ENCODE data around the gene IMMP2L. TPM values are rescaled to one million over a fixed set of nuclear protein-coding genes. Genes with fewer than 3 reads are reported as not detected.

IMMP2L gene
- total and polyA plus RNA-seq, 2 of the 13 experiments (the other 11 are each of a cell fraction or from before 2014, with no cell fraction given), result 7.8 to 16.9 TPM

DNA sequence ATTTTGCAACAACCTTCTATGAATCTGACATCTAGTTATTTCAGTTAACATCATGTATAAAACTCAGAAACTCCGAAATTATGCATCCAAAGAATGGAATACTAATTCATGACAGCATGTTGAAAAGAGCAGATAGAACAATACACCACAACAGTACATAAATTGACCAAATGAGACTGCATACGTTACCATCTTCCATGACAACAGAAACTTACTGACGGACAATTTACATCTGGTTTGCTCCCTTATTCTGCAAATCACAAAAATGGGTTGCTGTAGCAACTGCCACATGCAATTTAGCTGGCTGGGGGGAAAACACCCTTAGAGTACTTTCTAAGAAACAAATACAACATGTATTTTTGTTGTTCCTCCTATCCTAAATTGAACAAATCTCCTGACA lies 457.0 kb downstream of the IMMP2L start:
- BruUV-seq (replicated peaks), result no TSS peak
- ChIA-PET CTCF (ENCODE audit: low intra/inter-chr PET ratio, low total read pairs) (no interaction called here), POLR2A (no interaction called here)
- no peak for DNase-seq (ENCODE audit: low spot score)
- Histone ChIP-seq H3K9me3 (ENCODE audit: low read length) (no peaks in the 10 kb centered on the region), H3K4me2 (ENCODE audit: low read depth, low read length) (no peak overlapping the region), H3K36me3 (replicated peaks in 1 of 2; ENCODE audit: control insufficient read depth in 1 of 2, insufficient read depth in 2 of 2, low read length in 2 of 2) (no peaks in the 10 kb centered on the region), H3K4me1 (ENCODE audit: insufficient read depth, low read length) (no peaks in the 10 kb centered on the region), H3K27ac (ENCODE audit: extremely low read length, insufficient read depth, low read length) (no peak overlapping the region), H3K79me2 (ENCODE audit: insufficient read depth, low read length) (no peaks in the 10 kb centered on the region), H2AFZ (ENCODE audit: low read length) (no peak overlapping the region), H3K27me3 (ENCODE audit: control insufficient read depth in 1 of 2, insufficient read depth in 2 of 2, low read length in 2 of 2) (no peaks in the 10 kb centered on the region), H3K4me3 (replicated peaks in 1 of 3; ENCODE audit: insufficient read depth in 1 of 3, low read depth in 2 of 3, low read length in 3 of 3) (no peak overlapping the region), H4K20me1 (ENCODE audit: insufficient read depth, low read length) (no peaks in the 10 kb centered on the region), H3K9ac (ENCODE audit: insufficient read depth, low read depth, low read length) (no peak overlapping the region)
- WGBS (ENCODE audit: low lambda C conversion rate), result 70% methylated on average over 3 of the region's 3 CpGs
- in situ Hi-C loops (cut with HindIII; ENCODE audit: extremely low pct_ligation_motif_present, low pct_unique_long_range_greater_than_20kb) (no loop called here), intact Hi-C loops (cut with micrococcal nuclease; ENCODE audit: unreplicated experiment) (no loop called here)
- no peak for ATAC-seq
- no peak for FAIRE-seq
- TF ChIP-seq, protein P1, sequence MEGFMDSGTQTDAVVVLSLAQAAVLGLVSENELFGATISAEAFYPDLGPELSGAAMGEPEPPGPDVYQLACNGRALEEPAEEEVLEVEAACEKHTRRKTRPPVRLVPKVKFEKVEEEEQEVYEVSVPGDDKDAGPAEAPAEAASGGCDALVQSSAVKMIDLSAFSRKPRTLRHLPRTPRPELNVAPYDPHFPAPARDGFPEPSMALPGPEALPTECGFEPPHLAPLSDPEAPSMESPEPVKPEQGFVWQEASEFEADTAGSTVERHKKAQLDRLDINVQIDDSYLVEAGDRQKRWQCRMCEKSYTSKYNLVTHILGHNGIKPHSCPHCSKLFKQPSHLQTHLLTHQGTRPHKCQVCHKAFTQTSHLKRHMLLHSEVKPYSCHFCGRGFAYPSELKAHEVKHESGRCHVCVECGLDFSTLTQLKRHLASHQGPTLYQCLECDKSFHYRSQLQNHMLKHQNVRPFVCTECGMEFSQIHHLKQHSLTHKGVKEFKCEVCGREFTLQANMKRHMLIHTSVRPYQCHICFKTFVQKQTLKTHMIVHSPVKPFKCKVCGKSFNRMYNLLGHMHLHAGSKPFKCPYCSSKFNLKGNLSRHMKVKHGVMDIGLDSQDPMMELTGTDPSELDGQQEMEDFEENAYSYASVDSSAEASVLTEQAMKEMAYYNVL (CRISPR knock-in tag; IDR thresholded peaks at IDR 0.05; ENCODE audit: borderline replicate concordance), result no peak
- TF ChIP-seq, protein P2, sequence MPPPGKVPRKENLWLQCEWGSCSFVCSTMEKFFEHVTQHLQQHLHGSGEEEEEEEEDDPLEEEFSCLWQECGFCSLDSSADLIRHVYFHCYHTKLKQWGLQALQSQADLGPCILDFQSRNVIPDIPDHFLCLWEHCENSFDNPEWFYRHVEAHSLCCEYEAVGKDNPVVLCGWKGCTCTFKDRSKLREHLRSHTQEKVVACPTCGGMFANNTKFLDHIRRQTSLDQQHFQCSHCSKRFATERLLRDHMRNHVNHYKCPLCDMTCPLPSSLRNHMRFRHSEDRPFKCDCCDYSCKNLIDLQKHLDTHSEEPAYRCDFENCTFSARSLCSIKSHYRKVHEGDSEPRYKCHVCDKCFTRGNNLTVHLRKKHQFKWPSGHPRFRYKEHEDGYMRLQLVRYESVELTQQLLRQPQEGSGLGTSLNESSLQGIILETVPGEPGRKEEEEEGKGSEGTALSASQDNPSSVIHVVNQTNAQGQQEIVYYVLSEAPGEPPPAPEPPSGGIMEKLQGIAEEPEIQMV (CRISPR knock-in tag; IDR thresholded peaks at IDR 0.05; ENCODE audit: low read depth), result no peak
- TF ChIP-seq RAD51 (IDR thresholded peaks at IDR 0.05; ENCODE audit: borderline replicate concordance) (no peak), ZNF282 (IDR thresholded peaks at IDR 0.05; ENCODE audit: partially characterized antibody) (no peak), AKAP8 (CRISPR knock-in tag; IDR thresholded peaks at IDR 0.05) (no peak), SCMH1 (CRISPR knock-in tag; IDR thresholded peaks at IDR 0.05; ENCODE audit: borderline replicate concordance) (no peak), ZFP62 (CRISPR knock-in tag; IDR thresholded peaks at IDR 0.05) (no peak), FOSL2 (CRISPR knock-in tag; IDR thresholded peaks at IDR 0.05) (no peak), SMAD3 (CRISPR knock-in tag; IDR thresholded peaks at IDR 0.05) (no peak), AGO1 (IDR thresholded peaks at IDR 0.05; ENCODE audit: low read depth, low read length, poor library complexity, severe bottlenecking) (no peak), CCAR2 (optimal IDR thresholded peaks at IDR 0.05; ENCODE audit: low read depth, low read length) (no peak), ZNF468 (CRISPR knock-in tag; IDR thresholded peaks at IDR 0.05) (no peak)
- TF ChIP-seq, protein P3, sequence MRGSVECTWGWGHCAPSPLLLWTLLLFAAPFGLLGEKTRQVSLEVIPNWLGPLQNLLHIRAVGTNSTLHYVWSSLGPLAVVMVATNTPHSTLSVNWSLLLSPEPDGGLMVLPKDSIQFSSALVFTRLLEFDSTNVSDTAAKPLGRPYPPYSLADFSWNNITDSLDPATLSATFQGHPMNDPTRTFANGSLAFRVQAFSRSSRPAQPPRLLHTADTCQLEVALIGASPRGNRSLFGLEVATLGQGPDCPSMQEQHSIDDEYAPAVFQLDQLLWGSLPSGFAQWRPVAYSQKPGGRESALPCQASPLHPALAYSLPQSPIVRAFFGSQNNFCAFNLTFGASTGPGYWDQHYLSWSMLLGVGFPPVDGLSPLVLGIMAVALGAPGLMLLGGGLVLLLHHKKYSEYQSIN (CRISPR knock-in tag; IDR thresholded peaks at IDR 0.05; ENCODE audit: borderline replicate concordance), result no peak
- TF ChIP-seq, protein P4, sequence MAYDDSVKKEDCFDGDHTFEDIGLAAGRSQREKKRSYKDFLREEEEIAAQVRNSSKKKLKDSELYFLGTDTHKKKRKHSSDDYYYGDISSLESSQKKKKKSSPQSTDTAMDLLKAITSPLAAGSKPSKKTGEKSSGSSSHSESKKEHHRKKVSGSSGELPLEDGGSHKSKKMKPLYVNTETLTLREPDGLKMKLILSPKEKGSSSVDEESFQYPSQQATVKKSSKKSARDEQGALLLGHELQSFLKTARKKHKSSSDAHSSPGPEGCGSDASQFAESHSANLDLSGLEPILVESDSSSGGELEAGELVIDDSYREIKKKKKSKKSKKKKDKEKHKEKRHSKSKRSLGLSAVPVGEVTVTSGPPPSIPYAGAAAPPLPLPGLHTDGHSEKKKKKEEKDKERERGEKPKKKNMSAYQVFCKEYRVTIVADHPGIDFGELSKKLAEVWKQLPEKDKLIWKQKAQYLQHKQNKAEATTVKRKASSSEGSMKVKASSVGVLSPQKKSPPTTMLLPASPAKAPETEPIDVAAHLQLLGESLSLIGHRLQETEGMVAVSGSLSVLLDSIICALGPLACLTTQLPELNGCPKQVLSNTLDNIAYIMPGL (CRISPR knock-in tag; IDR thresholded peaks at IDR 0.05; ENCODE audit: borderline replicate concordance in 1 of 2, low read depth in 1 of 2), result no peak

Measured in HepG2 (cell line).